Left kidney (tissue), 2 donors: ENCODE data around the gene AGBL4. TPM values are rescaled to one million over a fixed set of nuclear protein-coding genes. Genes with fewer than 3 reads are reported as not detected.
A peak's percentile ranks its signal among the peaks of the same experiment; 100 is the strongest.
"Not testable (repeated sequence)": the region's sequence is repeated elsewhere in the genome, so short reads cannot be mapped to it uniquely, and the experiment has no call there.

Experiments
- DNase-seq: peaks from one replicate; pipeline ENCODE4 v3.0.0-alpha.2; 2013
- polyA plus RNA-seq: library from polyadenylated mRNA; unstranded; fragments of 120-200 nt; gene quantifications from one replicate; pipeline ENCODE4 v1.2.1, GENCODE V29; 2013; ENCODE audit not compliant: insufficient read length

AGBL4 gene
- polyA plus RNA-seq, 1 donor, result 1.2 TPM

DNA sequence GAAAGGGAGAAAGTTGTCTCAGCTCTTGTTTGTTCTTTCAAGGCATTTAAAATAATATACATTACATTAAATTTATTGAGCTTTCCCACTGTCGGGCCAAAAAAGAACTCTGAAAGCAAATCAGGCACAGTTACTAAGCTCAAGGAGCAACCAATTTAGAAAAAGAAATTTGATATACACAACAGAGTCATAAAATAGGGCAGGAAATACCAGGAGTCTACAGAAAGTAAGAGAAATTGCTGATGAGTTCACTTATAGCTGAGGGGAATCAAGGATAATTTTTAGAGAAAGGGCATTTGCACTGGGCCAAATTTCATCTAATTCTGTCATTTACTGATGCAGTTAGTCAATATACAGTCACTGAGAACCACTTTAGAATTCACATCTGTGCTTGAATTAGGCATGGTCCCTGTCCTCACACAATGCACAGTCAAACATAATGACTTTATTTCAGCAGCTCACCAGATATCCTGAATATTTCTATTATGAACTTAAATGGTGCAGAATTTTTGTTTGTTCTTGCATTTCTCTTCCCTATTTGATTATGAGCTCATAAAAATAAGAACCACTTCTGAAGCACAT is 997.4 kb downstream of the AGBL4 start:
- DNase-seq, result peak; percentile 21

DNA sequence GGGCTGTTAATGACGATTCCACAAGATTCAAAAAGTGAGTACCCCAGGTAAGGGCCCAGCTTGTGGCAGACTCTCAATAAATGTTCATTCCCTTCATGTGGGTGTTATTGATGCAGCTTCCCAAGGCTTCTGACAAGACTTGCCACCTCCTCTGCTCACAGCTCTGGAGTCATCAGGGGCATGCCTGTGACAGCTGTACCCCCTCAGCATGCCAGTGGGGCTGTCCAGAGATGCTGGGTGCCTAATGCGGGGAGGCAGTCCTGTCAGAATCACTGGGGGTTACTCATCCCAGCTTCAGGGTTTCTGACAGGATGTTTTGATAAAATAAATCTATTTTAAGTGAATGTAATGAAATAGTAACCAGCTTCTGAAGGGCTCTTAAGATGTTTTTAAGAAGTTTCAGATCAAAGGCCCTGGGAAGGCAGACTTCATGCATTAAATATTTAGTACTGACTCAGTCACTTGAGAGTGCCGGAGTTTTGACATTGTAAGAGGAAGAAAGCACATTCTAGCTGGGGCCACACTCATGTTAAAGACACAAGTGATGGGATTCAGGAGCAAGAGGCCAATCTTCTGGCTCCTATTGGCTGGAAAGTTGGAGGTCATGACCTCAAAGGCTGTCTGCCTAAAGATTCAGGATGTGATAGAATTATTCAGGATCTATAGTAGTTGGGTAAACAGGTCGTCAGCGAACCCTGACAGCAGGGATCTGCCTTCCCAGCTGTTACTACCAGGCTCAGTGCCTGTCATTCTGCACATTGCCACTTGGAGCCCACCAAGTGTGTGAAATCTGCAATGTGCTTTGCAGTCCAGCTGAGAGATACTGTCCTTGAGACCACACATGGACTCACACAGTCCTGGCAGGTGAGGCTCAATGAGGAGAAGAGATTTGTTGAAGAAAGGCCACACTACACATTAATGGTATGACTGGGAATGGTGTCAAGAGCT is 1007.5 kb downstream of the AGBL4 start:
- no peak for DNase-seq

DNA sequence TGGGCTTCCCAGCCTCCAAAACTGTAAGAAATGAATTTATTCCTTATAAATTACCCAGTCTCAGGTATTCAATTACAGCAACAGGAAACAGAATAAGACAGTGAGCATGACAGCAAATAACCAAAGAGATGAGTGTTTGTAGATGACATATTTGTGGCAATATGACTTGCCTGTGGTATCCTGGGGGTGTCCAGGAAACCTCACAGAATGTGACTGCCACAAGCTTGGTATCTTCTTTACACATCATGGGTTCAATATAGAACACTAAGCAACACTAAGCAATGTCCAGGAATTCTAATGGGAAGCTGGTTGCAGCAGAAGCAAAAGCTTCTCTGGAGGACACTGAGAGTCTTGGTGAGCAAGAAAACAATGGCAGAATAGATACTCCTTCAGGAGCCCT is 1010.7 kb downstream of the AGBL4 start:
- no peak for DNase-seq

DNA sequence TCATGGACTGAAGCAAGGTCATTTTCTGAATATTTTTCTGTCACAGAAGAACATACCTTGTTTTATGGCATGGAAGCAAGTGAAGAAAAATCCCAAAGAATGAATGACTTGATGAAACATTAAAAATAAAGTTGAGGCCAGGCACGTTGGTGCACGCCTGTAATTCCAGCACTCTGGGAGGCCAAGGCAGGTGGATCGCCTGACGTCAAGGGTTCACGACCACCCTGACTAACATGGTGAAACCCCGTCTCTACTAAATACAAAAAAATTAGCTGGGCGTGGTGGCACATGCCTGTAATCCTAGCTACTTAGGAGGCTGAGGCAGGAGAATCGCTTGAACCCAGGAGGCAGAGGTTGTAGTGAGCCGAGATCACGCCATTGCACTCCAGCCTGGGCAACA is 1020.8 kb downstream of the AGBL4 start:
- not testable (repeated sequence) for DNase-seq

DNA sequence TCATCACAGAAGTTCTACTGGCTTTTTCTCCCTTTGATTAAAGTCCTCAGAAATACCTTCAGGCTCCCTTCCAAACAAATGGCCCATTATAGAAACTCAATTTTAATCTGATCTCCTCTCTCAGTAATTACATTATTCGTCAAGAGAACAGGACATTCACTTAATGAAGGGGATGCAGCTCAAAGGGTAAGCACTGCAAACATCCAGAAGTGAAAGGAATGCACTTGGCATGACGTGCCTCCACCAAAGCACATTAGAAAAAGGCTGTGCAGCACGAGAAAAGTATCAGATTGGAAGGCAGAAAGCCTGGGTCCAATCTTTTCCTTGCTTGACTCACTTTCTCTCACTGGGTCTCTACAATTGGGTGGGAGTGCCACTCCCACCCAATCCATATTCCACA is 1024.4 kb downstream of the AGBL4 start:
- no peak for DNase-seq

DNA sequence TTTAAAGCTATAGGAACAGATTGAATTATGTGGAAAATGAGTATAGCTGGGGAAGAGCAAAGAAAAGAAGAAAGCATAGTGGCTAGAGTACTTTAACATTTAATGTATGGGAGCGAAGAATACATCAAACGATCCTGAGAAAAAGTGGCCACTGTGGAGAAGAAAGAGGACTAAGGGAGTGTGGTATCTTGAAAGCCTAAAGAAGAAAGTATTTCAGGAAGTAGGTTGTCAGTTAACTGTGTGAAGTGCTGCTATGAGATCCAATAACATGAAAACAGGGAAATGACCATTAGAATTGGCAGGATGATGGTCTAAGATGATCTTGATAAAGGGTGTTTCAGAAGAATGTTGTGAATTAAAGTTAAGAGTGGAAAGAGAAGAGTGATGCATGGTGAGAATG is 1027.4 kb downstream of the AGBL4 start:
- no peak for DNase-seq

DNA sequence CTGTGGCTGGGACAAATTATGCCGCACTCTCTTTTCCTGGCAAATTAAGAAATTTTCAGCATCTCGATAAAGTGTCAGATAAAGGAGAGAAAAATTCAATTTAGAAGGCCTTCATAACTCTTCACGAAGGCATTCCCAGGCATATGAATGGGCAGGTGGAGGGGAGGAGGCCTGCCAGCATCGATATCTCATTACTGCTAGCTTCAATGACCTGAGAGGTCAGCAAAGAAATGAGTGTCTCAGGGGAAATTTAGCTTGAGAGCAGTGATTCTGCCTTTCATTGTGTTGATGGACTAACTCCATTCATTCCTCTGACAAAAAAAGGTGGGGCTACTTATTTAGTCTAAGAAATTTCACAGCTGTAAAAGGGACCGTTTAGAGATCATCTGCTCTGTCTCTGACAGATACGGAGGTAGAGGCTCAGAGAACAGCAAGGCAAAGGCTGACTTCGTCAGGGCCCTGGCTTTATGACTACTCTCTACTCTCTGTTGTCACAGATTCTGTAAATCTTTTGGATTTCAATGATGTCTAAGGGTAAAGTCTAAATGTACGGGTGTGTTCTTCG is 1035.0 kb downstream of the AGBL4 start:
- no peak for DNase-seq

DNA sequence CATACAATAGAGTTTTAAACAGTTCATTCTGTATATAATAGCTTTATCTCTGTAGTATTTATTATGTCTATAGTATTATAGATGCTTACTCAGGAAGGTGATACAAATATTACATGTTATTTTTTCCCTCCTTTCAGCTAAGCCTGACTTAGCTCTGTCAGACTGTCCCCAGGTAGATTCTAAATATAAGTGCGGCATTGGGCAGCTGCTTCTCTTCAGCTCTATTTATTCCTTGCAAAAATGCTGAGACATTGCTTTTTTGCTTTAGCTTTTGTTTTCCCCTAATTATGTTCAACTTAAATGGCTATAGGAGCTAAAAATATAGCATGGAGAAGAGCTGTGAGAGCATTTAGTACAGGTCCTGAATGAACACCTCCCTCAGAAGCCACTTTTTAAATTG is 1043.8 kb downstream of the AGBL4 start:
- DNase-seq, result no peak

DNA sequence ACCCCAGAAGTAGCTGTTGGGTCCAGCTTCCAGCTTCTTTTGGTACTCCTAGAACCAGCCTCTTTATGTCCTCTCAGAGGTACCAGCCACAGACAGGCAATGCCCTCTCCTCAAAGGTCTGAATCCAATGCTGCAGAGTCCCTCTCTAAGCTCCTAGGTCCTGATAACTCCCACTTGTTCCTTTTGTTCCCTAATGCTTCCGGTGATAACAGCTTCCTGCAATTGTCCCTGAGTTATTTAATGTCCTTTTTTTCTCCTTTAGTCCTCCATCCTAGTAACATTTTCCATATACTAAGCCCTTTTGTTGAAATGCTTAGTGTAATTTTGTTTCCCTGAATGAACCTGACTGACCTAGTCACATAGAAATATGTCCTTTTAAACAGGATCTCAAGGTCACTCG is 1045.3 kb downstream of the AGBL4 start:
- no peak for DNase-seq

DNA sequence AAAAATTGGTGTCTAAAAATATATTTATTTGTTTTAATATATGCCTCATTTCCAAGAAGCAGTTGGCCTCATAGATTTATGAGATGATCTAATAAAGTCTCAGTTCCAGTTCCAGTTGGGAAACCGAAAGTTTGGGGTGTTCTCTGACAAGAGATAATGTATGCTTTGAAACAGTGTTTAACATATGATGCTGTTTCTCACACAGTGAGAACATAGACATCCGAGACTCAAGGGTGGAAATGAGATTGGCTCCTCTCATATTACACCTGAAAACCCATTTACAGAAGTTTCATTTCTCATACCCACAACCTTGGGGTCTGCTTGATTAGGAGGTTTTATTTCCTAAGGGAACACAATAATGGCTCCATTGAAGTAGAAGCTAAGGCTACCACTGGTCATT is 1046.5 kb downstream of the AGBL4 start:
- DNase-seq, result no peak

DNA sequence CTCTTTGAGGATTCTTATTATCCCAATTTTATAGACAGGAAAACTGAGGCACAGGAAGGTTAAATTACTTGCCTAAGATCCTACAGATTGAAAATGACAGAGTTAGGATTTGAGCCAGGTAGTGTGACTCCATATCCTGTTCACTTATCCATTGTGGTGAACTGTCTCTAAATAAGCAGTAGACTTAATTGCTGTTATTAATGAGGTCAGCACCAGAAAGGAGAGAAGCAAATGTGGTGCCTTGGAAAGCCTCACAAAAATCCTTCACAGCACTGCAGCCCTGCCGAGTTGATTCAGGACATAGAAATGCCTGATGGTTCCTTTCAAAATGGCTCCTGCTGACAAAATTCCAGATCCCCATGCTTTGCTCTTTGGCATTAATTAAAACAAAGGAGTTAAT is 1053.8 kb downstream of the AGBL4 start:
- no peak for DNase-seq

DNA sequence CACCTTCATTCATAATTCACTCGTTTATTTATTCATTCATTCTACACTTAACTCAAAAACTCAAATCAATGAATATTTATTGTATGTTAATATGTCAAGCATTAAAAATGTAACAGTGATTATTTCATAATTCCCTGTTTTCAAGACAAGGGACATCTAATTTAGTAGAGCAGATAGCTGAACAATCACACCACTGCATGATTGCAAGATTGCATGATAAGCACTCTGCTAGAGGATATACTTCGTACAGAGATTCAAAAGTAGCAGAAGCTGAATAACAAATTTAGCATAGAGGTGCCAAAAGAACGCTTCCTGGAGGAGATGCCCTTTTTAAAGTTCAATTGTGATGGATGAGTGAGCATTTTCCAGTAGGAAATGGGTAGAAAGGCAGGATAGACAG is 1056.4 kb downstream of the AGBL4 start:
- no peak for DNase-seq

DNA sequence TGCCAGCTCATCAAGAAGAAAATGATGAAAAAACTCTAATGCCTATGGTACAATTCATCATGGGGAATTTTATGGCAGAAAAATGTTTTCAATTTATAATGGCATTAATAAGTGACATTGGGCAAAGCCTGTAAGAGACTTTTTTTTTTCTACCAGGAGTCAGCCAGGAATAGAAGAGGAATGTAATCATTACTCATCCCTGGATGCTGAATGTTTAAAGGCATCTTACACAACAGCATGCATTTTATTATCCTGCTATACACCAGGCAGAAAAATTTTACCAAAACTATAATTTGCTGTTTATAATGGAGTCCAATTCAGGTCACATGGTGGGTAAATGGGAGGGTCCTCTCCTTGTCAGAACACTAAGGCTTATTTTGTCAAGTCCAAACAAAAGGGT is 1057.2 kb downstream of the AGBL4 start:
- DNase-seq, result no peak

DNA sequence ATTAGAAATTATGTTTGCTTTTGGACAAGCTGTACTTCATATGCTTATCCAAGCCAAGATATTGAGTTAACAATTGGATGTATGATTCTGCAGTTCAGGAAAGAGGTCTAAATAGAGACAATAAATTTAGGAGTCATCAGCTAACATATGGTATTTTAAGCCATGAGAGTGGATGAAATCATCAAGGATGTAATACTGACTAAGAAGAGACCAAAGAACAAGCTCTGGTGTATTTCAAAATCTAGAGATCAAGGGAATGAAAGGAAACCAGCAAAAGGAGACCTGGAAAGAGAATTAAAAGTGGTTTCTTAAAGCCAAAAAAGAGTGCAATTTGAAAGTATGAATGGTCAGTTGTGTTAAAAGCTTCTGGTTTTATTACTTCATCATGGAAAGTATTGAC is 1063.4 kb downstream of the AGBL4 start:
- DNase-seq, result no peak

DNA sequence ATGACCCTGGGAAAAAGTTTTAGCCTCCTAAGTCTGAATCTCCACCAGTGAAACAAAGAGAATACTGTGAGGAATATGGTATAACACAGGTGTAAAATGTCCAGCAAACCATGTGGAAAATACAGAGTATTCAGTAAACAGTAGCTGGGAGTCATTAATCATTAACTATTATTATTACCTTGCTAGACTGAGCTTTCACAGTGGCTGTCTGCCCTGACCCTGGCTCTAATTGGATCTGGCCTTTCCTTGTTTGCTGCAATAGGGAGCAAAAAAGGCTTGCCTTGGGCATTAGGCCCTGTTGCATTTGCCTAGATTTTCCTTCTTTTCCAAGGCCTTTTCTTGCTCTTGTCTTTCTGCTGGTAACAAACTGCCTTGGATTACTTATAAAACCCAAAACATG is 1068.0 kb downstream of the AGBL4 start:
- DNase-seq, result peak; percentile 32

DNA sequence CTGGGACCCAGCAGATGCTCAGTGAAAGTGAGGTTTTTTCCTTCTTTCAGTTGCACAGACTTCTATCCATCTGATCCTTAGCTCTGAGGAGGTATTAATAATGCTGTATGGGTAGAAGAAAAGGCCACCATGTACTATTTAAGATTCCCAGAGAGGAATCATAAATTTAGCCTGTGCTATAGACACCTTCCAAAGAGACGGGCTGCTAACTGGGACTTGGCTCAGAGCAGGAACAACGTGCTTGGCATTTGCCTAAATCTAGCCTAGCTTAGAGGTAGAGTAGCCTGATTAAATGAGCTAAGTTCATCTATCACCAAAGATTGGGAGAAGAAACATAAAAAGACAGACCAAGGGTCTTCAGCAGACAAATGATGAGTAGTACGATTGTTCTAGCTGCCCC is 1070.1 kb downstream of the AGBL4 start:
- no peak for DNase-seq

DNA sequence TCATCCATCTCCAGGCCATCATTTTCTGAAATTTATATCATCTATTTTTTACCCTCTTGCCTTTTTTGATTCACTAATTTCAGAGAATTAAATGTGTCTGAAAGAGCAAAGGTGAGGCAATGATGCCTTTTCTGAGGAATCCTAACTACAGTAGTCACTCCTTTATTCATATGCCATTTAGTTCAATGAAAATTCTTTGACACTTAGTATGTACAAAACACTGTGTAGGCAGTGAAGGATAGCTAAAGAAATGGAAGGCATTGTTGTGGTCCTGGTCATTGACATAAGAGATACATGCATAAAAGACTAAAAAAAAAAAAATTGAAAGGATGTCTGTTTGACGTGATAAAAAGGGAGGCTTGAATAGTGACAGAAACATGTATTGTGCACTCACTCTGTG is 1075.2 kb downstream of the AGBL4 start:
- DNase-seq, result no peak

DNA sequence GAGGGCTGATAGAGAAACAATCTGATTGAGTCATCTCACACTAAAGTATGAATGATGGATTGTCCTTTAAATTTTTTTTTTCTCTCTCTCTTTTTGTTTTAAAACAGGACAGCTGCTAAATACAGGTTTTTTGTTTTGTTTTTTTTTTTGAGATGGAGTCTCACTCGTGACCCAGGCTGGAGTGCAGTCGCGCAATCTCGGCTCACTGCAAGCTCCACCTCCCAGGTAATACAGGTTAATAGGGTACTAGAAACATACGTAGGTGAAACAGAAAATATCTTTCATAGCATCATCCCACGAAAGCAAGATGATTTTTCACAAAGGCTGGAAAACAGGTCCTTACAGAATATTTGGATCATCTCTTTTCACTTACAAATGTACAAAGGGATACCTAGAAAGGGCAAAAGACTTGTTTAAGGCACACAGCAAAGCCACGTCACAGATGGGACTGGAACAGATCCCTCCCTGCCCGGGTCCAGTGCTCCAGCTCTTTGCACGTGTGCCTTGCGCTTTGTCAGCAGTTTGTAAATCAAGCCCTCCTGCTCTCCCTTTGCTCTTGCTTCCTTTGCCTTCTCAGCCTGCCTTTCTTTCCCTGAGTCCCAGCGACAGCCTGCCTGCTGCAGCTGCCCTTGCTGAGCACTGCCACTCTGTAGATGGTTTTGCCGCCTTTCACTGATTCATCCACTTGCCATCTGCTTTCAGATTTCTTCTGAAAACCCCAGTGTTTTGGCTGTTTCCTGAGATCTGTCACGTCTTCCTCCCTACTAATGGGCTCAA is 1075.8 kb downstream of the AGBL4 start:
- DNase-seq, result peak; percentile 32

DNA sequence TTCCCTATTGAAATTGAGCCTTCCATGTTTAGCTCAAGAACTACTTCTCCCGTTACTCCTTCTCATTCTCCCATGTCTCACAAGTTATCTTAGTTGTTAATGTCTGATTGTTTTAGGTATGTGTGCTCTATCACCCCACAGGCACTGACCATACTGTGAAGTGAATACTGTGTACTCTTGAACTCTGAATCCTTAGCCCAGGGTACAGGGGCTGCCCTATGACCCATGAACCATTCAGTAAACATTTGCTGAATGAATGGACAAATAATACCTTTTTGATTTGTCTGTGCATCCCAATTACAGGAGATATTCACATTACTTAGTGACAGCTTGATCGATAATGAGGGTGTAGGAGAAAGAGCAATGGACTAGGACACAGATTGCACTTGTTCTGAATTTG is 1077.7 kb downstream of the AGBL4 start:
- DNase-seq, result no peak

DNA sequence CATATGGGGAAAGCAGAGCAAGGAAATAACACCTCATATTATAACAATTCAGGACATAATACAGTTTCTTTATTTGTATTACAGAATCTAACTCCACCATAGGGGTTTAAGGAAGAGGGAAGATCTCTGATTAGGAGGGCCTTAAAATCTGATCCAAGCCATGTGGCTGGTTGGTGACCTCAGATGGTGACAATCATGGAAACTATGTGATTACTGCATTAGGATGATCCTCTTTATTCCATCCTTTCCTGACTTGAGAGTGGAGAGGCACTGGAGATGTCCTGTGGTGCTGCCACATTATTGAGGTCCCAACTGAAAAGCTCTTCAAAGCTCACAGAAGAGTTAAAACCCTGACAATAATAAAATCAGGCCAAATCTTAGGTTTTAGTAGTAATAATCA is 1078.9 kb downstream of the AGBL4 start:
- DNase-seq, result no peak

DNA sequence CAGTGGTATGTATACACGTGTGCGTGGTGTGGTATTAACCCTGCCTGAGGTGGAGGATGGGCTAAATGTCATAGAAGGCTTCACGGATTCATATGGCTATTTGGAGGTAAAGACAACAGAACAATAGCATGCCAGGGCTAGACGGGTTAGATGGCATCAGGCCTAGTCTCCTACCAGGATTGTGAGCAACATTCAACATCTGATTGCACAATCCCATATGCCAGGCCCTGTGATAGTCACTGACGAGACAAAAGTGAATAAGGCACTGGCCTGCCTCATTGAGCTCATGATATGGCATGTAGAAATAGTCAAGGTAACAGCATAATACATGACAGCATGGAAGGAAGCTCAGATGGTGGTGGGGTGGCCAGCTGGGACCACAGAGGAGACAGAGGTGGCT is 1079.9 kb downstream of the AGBL4 start:
- DNase-seq, result no peak

DNA sequence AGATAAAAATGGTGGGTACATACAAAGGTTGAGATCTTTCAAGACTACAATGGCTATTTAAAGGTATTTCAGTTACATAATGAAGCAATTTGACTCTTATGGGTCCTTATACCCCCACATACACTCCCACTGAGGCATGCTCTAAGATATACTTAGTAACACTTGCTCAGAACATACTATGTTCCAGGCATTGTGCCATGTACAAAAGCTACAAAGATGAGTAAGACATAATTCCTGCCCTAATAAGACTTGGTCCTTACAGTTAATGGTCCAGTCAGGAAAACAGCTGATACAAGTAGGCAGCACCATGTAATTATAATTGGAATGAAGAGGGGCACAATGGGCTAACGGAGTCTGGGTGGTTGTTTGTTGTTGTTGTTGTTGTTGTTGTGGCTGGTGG is 1080.4 kb downstream of the AGBL4 start:
- no peak for DNase-seq
